SK-N-SH (cell line): Measurements from ENCODE around the gene LSS. TPM values are rescaled to one million over a fixed set of nuclear protein-coding genes. Genes with fewer than 3 reads are reported as not detected.

ENCODE experiments used
- CTCF ChIA-PET: fragments of 300-600, 350-600 bp; formaldehyde crosslinking; extraction: SDS; loops from one replicate; lab custom pipeline; 2021; lab: Yijun Ruan, JAX
- POLR2A ChIA-PET: fragments of 350-600 bp; sonication (Branson Sonifier 250); formaldehyde crosslinking; extraction: SDS; loops from one replicate; lab custom pipeline; 2020; ENCODE audit warnings: antibody characterized with exemption, inconsistent platforms; lab: Yijun Ruan, JAX
- DNase-seq: peaks from one replicate; pipeline ENCODE4 v3.0.0; 2012
- H2AFZ ChIP-seq: fragments of 200-600 bp; sonication (generic); 2 replicates; pipeline ENCODE4 v1.8.1; 2016; ENCODE audit warnings: antibody characterized with exemption, mild to moderate bottlenecking, low read depth
- H3F3A ChIP-seq: fragments of 200-600 bp; sonication (generic); replicated peaks from 2 replicates; pipeline ENCODE3; 2016; ENCODE audit warnings: antibody characterized with exemption, mild to moderate bottlenecking; ENCODE audit not compliant: insufficient read depth
- H3K27ac ChIP-seq, 2 experiments: fragments of 200-500 bp in 1 of 2; fragments of 200-600 bp in 1 of 2; sonication (Bioruptor generic) in 1 of 2; sonication (generic), shearing (Covaris generic) in 1 of 2; 2 replicates each; pipeline versions ENCODE4 v1.5.1 to v1.6.1; 2014 to 2016; ENCODE audit warnings: low read depth in 2 of 2, inconsistent platforms in 1 of 2, low read length in 1 of 2, mild to moderate bottlenecking in 1 of 2, mixed read lengths in 1 of 2
- H3K27me3 ChIP-seq: fragments of 200-600 bp; sonication (generic), shearing (Covaris generic); 2 replicates; pipeline ENCODE4 v1.6.1; 2016; ENCODE audit warnings: mixed run types; ENCODE audit not compliant: insufficient read depth
- H3K36me3 ChIP-seq, 2 experiments: fragments of 200-500 bp in 1 of 2; fragments of 200-600 bp in 1 of 2; sonication (Bioruptor generic) in 1 of 2; sonication (generic) in 1 of 2; replicated peaks in 1 of 2; 2 replicates each; pipeline versions ENCODE3 to v1.5.1; 2014 to 2016; ENCODE audit warnings: low read length in 1 of 2, mild to moderate bottlenecking in 1 of 2; ENCODE audit not compliant: insufficient read depth in 2 of 2, control insufficient read depth in 1 of 2
- H3K4me1 ChIP-seq, 2 experiments: fragments of 200-500 bp in 1 of 2; fragments of 200-600 bp in 1 of 2; sonication (Bioruptor generic) in 1 of 2; sonication (generic), shearing (Covaris generic) in 1 of 2; 2 replicates each; pipeline versions ENCODE4 v1.5.1 to v1.6.1; 2014 to 2016; ENCODE audit warnings: low read depth in 1 of 2, low read length in 1 of 2, mixed run types in 1 of 2; ENCODE audit not compliant: insufficient read depth in 2 of 2, control insufficient read depth in 1 of 2
- H3K4me2 ChIP-seq: fragments of 200-600 bp; sonication (generic), shearing (Covaris generic); 2 replicates; pipeline ENCODE4 v1.6.1; 2017; ENCODE audit warnings: mixed run types
- H3K4me3 ChIP-seq, 2 experiments: fragments of 200-500 bp in 1 of 2; fragments of 200-600 bp in 1 of 2; sonication (Bioruptor generic) in 1 of 2; sonication (generic), shearing (Covaris generic) in 1 of 2; 2 replicates each; pipeline versions ENCODE4 v1.5.1 to v1.8.1; 2014 to 2016; ENCODE audit warnings: low read depth in 2 of 2, inconsistent platforms in 1 of 2, low read length in 1 of 2, mild to moderate bottlenecking in 1 of 2, mixed read lengths in 1 of 2, moderate library complexity in 1 of 2
- H3K79me2 ChIP-seq: fragments of 200-600 bp; sonication (generic); 2 replicates; pipeline ENCODE4 v1.8.1; 2017; ENCODE audit warnings: mild to moderate bottlenecking; ENCODE audit not compliant: insufficient read depth
- H3K9ac ChIP-seq: fragments of 200-600 bp; sonication (generic); 2 replicates; pipeline ENCODE4 v1.6.1; 2017; ENCODE audit warnings: mixed run types
- H3K9me2 ChIP-seq: fragments of 200-600 bp; sonication (generic); 2 replicates; pipeline ENCODE4 v1.6.1; 2017; ENCODE audit warnings: mixed run types
- H3K9me3 ChIP-seq: fragments of 200-600 bp; sonication (generic); 2 replicates; pipeline ENCODE4 v1.6.1; 2017; ENCODE audit warnings: mixed run types, mild to moderate bottlenecking, moderate library complexity
- H4K20me1 ChIP-seq: fragments of 200-600 bp; sonication (generic); 2 replicates; pipeline ENCODE4 v1.6.1; 2017; ENCODE audit warnings: mild to moderate bottlenecking, mixed run types; ENCODE audit not compliant: insufficient read depth
- CHD2 ChIP-seq: fragments of 150-350 bp; IDR thresholded peaks from 2 replicates; pipeline ENCODE4 v1.6.1; 2018; ENCODE audit warnings: low read length; ENCODE audit not compliant: partially characterized antibody
- EZH2phosphoT487 ChIP-seq: fragments of 200-600 bp; sonication (generic); IDR thresholded peaks from 2 replicates; pipeline ENCODE4 v1.6.1; 2017; ENCODE audit warnings: low read depth, mixed run types, mild to moderate bottlenecking, antibody characterized with exemption, moderate library complexity, borderline replicate concordance
- GATA2 ChIP-seq: sonication (generic); formaldehyde crosslinking; IDR thresholded peaks from 2 replicates; pipeline ENCODE4 v1.5.0; 2020; ENCODE audit warnings: mild to moderate bottlenecking, missing genetic modification reagents
- MEF2A ChIP-seq: IDR thresholded peaks from 2 replicates; pipeline ENCODE4 v1.4.0; 2012; ENCODE audit warnings: low read depth, borderline replicate concordance
- MXI1 ChIP-seq: IDR thresholded peaks from 2 replicates; pipeline ENCODE4 v1.6.1; 2012; ENCODE audit warnings: mild to moderate bottlenecking, low read depth, low read length, improper control_type of control experiment
- NFIC ChIP-seq: IDR thresholded peaks from 2 replicates; pipeline ENCODE4 v1.4.0; 2012; ENCODE audit warnings: borderline replicate concordance
- RAD21 ChIP-seq: IDR thresholded peaks from 2 replicates; pipeline ENCODE4 v1.6.1; 2012; ENCODE audit warnings: mild to moderate bottlenecking, low read length
- RCOR1 ChIP-seq: fragments of 150-350 bp; IDR thresholded peaks from 2 replicates; pipeline ENCODE4 v1.6.1; 2017; ENCODE audit warnings: antibody characterized with exemption, low read length
- RFX5 ChIP-seq: IDR thresholded peaks from 2 replicates; pipeline ENCODE4 v1.6.1; 2012; ENCODE audit warnings: mild to moderate bottlenecking, improper control_type of control experiment, low read length
- SMC3 ChIP-seq: IDR thresholded peaks from 2 replicates; pipeline ENCODE4 v1.6.1; 2012; ENCODE audit warnings: low read depth, low read length, improper control_type of control experiment
- TAF1 ChIP-seq: IDR thresholded peaks from 2 replicates; pipeline ENCODE4 v1.6.1; 2012; ENCODE audit warnings: low read depth, mild to moderate bottlenecking, low read length, moderate library complexity, borderline replicate concordance
- TCF12 ChIP-seq: IDR thresholded peaks from 2 replicates; pipeline ENCODE4 v1.4.0; 2012
- TEAD4 ChIP-seq: IDR thresholded peaks from 2 replicates; pipeline ENCODE4 v1.4.0; 2012; ENCODE audit warnings: mild to moderate bottlenecking, borderline replicate concordance; ENCODE audit not compliant: insufficient read depth
- YY1 ChIP-seq: IDR thresholded peaks from 2 replicates; pipeline ENCODE4 v1.4.0; 2012; ENCODE audit warnings: low read depth, mild to moderate bottlenecking
- WGBS: methylation state at CpG from one replicate; pipeline ENCODE4 v1.1.6; 2017; ENCODE audit warnings: low lambda C conversion rate; 5-methylcytosine and 5-hydroxymethylcytosine counted together
- polyA plus RNA-seq, 3 experiments: library from polyadenylated mRNA; depleted of rRNA; stranded (reverse); fragments of >200 nt; gene quantifications; 2 replicates each; pipeline ENCODE4 v1.2.3, GENCODE V29; 2012
- TF ChIP-seq, protein P1 (sequence below): IDR thresholded peaks from 2 replicates; pipeline ENCODE4 v1.6.1; 2012; ENCODE audit warnings: mild to moderate bottlenecking, low read depth, low read length, moderate library complexity
- TF ChIP-seq, protein P2 (sequence below): IDR thresholded peaks from 2 replicates; pipeline ENCODE4 v1.4.0; 2012; ENCODE audit warnings: low read depth
- TF ChIP-seq, protein P3 (sequence below): IDR thresholded peaks from 2 replicates; pipeline ENCODE4 v1.4.0; 2012; ENCODE audit warnings: low read depth, borderline replicate concordance
- TF ChIP-seq, protein P4 (sequence below): fragments of 150-350 bp; IDR thresholded peaks from 2 replicates; pipeline ENCODE4 v1.6.1; 2017; ENCODE audit warnings: antibody characterized with exemption, low read length, low read depth, borderline replicate concordance
- TF ChIP-seq, protein P5 (sequence below): fragments of 150-350 bp; IDR thresholded peaks from 2 replicates; pipeline ENCODE4 v1.6.1; 2016; ENCODE audit warnings: mild to moderate bottlenecking, low read depth, low read length
- TF ChIP-seq, protein P6 (sequence below): fragments of 200-600 bp; sonication (generic); IDR thresholded peaks from 2 replicates; pipeline ENCODE4 v1.6.1; 2017; ENCODE audit warnings: antibody characterized with exemption, mild to moderate bottlenecking, moderate library complexity

LSS gene
- polyA plus RNA-seq, 1 of the 3 experiments (the other 2 are of a cell fraction) = 38.7 TPM

DNA sequence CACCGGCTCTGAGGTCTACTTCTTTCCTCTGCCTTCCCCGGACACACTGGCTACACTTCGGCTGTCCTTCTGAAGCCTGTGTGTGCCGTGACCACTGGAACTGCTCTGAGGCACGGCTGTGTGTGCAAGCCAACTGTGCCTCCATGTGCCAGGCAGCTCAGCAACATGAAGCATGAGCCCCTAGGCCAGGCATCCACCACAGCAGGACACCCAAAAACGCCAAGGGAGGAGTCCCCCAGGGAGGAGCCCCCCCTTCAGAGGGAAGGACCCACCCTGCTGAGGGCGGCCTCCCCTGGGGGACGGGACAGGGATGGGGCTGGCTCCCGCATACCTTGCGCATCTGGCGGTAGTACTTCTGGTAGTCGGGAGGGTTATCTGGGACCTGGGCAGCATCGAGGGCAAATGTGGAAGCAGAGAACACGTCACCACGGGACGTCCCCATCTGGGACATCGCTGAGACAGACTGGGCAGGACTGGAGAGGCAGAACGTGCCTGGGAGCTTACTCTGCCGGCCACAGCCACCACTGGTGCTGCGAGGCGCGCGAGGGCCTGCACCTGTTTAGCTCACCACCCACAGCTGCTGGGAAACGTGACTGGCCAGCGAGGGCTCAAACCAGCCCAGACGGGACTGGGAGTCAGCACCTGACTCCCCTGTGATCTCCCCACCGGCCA, 20.5 kb downstream of the LSS start:
- peaks cover 7 to 42% of the 10 kb centered on the region in 2 experiments for H3K36me3 ChIP-seq
- POLR2A ChIA-PET = interaction anchor here (1.3 kb wide), 1 partner anchor 13 kb away, joined by 3 read pairs; no protein-coding TSS in a partner anchor
- 92% methylated on average over 19 of the region's 27 CpGs for WGBS

More for the DNA sequence above, 20.5 kb downstream of the LSS start:
- H3K9me2 ChIP-seq = no peaks in the 10 kb centered on the region
- DNase-seq = no peak
- H3K27ac ChIP-seq = no peak overlapping the region
- no peak overlapping the region for H3K4me2 ChIP-seq
- H3K9me3 ChIP-seq = no peaks in the 10 kb centered on the region
- CTCF ChIA-PET = interaction anchor here (1.4 kb wide), 1 partner anchor 17 kb away, joined by 4 read pairs; no protein-coding TSS in a partner anchor
- no peaks in the 10 kb centered on the region for H3K27me3 ChIP-seq
- no peak overlapping the region for H3K9ac ChIP-seq
- H4K20me1 ChIP-seq = no peaks in the 10 kb centered on the region
- H3K4me3 ChIP-seq = no peak overlapping the region
- peaks cover 3% of the 10 kb centered on the region for H3F3A ChIP-seq
- H3K4me1 ChIP-seq = peaks cover 0 to 2% of the 10 kb centered on the region in 2 experiments; a peak in 1 of 4 replicates
- H3K79me2 ChIP-seq = no peaks in the 10 kb centered on the region
- no peak overlapping the region for H2AFZ ChIP-seq
- TF ChIP-seq, protein P1, sequence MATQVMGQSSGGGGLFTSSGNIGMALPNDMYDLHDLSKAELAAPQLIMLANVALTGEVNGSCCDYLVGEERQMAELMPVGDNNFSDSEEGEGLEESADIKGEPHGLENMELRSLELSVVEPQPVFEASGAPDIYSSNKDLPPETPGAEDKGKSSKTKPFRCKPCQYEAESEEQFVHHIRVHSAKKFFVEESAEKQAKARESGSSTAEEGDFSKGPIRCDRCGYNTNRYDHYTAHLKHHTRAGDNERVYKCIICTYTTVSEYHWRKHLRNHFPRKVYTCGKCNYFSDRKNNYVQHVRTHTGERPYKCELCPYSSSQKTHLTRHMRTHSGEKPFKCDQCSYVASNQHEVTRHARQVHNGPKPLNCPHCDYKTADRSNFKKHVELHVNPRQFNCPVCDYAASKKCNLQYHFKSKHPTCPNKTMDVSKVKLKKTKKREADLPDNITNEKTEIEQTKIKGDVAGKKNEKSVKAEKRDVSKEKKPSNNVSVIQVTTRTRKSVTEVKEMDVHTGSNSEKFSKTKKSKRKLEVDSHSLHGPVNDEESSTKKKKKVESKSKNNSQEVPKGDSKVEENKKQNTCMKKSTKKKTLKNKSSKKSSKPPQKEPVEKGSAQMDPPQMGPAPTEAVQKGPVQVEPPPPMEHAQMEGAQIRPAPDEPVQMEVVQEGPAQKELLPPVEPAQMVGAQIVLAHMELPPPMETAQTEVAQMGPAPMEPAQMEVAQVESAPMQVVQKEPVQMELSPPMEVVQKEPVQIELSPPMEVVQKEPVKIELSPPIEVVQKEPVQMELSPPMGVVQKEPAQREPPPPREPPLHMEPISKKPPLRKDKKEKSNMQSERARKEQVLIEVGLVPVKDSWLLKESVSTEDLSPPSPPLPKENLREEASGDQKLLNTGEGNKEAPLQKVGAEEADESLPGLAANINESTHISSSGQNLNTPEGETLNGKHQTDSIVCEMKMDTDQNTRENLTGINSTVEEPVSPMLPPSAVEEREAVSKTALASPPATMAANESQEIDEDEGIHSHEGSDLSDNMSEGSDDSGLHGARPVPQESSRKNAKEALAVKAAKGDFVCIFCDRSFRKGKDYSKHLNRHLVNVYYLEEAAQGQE = no peak
- no peak for TF ChIP-seq NFIC
- TF ChIP-seq, protein P2, sequence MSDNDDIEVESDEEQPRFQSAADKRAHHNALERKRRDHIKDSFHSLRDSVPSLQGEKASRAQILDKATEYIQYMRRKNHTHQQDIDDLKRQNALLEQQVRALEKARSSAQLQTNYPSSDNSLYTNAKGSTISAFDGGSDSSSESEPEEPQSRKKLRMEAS = no peak
- no peak for TF ChIP-seq YY1
- no peak for TF ChIP-seq MXI1
- TF ChIP-seq MEF2A = no peak
- no peak for TF ChIP-seq RCOR1
- TF ChIP-seq, protein P3, sequence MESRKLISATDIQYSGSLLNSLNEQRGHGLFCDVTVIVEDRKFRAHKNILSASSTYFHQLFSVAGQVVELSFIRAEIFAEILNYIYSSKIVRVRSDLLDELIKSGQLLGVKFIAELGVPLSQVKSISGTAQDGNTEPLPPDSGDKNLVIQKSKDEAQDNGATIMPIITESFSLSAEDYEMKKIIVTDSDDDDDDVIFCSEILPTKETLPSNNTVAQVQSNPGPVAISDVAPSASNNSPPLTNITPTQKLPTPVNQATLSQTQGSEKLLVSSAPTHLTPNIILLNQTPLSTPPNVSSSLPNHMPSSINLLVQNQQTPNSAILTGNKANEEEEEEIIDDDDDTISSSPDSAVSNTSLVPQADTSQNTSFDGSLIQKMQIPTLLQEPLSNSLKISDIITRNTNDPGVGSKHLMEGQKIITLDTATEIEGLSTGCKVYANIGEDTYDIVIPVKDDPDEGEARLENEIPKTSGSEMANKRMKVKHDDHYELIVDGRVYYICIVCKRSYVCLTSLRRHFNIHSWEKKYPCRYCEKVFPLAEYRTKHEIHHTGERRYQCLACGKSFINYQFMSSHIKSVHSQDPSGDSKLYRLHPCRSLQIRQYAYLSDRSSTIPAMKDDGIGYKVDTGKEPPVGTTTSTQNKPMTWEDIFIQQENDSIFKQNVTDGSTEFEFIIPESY = no peak
- TF ChIP-seq, protein P4, sequence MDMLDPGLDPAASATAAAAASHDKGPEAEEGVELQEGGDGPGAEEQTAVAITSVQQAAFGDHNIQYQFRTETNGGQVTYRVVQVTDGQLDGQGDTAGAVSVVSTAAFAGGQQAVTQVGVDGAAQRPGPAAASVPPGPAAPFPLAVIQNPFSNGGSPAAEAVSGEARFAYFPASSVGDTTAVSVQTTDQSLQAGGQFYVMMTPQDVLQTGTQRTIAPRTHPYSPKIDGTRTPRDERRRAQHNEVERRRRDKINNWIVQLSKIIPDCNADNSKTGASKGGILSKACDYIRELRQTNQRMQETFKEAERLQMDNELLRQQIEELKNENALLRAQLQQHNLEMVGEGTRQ = no peak
- TF ChIP-seq GATA2 = no peak
- TF ChIP-seq TCF12 = no peak
- no peak for TF ChIP-seq EZH2phosphoT487
- TF ChIP-seq SMC3 = no peak
- no peak for TF ChIP-seq CHD2
- TF ChIP-seq, protein P5, sequence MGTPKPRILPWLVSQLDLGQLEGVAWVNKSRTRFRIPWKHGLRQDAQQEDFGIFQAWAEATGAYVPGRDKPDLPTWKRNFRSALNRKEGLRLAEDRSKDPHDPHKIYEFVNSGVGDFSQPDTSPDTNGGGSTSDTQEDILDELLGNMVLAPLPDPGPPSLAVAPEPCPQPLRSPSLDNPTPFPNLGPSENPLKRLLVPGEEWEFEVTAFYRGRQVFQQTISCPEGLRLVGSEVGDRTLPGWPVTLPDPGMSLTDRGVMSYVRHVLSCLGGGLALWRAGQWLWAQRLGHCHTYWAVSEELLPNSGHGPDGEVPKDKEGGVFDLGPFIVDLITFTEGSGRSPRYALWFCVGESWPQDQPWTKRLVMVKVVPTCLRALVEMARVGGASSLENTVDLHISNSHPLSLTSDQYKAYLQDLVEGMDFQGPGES = no peak
- TF ChIP-seq, protein P6, sequence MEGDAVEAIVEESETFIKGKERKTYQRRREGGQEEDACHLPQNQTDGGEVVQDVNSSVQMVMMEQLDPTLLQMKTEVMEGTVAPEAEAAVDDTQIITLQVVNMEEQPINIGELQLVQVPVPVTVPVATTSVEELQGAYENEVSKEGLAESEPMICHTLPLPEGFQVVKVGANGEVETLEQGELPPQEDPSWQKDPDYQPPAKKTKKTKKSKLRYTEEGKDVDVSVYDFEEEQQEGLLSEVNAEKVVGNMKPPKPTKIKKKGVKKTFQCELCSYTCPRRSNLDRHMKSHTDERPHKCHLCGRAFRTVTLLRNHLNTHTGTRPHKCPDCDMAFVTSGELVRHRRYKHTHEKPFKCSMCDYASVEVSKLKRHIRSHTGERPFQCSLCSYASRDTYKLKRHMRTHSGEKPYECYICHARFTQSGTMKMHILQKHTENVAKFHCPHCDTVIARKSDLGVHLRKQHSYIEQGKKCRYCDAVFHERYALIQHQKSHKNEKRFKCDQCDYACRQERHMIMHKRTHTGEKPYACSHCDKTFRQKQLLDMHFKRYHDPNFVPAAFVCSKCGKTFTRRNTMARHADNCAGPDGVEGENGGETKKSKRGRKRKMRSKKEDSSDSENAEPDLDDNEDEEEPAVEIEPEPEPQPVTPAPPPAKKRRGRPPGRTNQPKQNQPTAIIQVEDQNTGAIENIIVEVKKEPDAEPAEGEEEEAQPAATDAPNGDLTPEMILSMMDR = no peak
- TF ChIP-seq TAF1 = no peak
- TF ChIP-seq RAD21 = no peak
- TF ChIP-seq RFX5 = no peak
- TF ChIP-seq TEAD4 = no peak
- TF ChIP-seq, all 33 proteins: peak for 0
